Stimulated activated CD4-positive, alpha-beta T cell treated with anti-CD3 and anti-CD28 coated beads, TNF-alpha, amount 100 ng/mL, for 1 hour (primary cell): ENCODE results near the gene PCSK2.

ENCODE experiments used
- DNase-seq, 3 donors: peaks; one replicate each; pipeline ENCODE4 v3.0.0-alpha.2; 2020; ENCODE audit warnings: low read depth in 3 of 3, low spot score in 1 of 3

The PCSK2 gene

DNA sequence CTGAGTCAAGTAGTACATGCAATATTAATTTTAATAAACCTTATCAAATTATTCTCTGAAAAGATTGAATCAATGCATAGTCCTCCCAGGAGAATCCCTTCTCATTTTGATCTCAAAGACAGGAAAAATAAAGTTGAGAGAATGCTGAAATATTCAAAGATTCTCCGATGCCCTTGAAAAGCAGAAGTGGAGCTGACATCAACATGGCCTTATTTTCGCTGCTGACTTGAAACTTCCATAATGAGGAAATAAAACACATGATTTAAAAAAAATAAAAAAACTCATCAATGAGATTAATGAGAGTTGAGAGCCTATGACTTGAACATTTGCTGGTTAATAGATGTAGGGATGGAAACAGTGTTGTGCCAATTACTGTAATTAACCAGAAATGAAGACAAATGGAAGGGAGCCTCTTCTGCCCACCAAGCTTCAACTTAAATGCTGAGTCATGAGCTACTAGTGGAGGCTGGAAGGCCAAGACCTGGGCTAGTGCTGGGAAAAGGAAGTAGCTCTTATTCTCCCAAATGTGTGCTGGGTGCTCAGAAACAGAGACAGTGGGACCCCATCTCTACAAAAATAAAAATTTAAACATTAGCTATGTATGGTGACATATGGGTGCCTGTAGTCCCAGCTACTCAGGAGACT lies 164.4 kb downstream of the PCSK2 start:
- DNase-seq: no peak

- no peak for DNase-seq
These were observed 167.6 kb downstream of the PCSK2 start for GRCh38 chr20:17394411-17394810.

GRCh38 chr20:17395729-17396128 lies 168.9 kb downstream of the PCSK2 start:
- DNase-seq: no peak

GRCh38 chr20:17399303-17399985 lies 172.6 kb downstream of the PCSK2 start:
- no peak for DNase-seq

DNA sequence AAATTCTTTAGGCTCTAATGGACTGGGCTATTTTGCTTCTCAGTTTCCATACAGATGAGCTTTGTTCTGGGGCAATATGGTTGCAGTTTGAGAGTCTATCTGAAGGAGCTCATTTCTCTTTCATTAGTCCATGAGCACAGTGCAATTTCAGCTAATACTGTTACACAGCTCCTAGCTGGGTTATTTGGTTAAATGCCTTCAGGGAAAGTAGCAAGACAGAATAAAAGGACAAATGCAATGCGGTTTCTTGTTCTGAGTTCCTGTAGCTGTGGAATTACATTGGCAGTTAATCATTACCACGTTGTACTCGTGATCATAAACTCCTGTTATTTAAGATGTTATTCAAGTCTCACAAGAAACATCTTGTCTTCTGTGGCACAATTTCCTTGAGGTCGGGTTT lies 176.6 kb downstream of the PCSK2 start:
- no peak for DNase-seq

- no peak for DNase-seq
These were observed 179.3 kb downstream of the PCSK2 start for GRCh38 chr20:17406051-17406590.

DNA sequence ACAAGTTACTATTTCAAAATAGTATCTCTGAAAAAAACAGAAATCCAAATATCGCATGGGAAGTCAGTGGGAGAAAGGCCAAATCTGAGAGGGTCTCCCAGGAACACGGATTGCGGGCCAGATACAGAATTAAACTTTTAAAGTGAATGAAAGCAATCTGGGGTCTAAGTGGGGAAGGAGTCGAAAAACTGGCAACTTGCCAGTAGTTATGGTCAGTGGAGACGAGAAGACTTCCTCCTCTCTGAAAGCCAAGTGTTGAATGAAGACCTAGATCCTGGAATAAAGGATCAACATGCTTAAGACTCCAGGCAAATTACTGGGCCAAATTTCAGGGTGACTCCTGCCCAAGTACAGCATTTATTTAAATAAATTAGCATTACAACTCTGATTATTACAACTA lies 180.7 kb downstream of the PCSK2 start:
- DNase-seq: no peak

GRCh38 chr20:17417225-17417624 lies 190.4 kb downstream of the PCSK2 start:
- DNase-seq: no peak

GRCh38 chr20:17418737-17419136 lies 191.9 kb downstream of the PCSK2 start:
- DNase-seq: no peak

GRCh38 chr20:17419479-17420041 lies 192.7 kb downstream of the PCSK2 start:
- DNase-seq: no peak

- DNase-seq: no peak
These were observed 194.7 kb downstream of the PCSK2 start for GRCh38 chr20:17421493-17421892.

DNA sequence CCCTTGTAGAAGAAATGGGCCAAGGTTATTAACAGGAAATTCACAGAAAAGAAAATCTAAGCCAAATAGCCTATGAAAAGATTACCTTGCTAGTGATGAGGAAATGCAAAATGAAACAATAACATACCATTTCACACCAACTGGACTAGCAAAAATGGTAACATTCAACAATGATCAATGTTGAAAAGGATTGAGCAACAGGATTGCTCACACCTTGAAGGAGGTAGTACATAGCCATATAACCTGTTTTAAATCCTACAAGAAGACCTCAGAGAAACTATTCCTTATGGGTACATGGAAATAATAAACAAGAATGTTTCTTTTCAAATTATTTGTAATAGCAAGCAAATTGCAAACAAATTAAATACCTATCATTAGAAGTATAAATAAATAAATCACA lies 196.9 kb downstream of the PCSK2 start:
- no peak for DNase-seq

- DNase-seq: no peak
These were observed 200.8 kb downstream of the PCSK2 start for GRCh38 chr20:17427638-17428037.

DNA sequence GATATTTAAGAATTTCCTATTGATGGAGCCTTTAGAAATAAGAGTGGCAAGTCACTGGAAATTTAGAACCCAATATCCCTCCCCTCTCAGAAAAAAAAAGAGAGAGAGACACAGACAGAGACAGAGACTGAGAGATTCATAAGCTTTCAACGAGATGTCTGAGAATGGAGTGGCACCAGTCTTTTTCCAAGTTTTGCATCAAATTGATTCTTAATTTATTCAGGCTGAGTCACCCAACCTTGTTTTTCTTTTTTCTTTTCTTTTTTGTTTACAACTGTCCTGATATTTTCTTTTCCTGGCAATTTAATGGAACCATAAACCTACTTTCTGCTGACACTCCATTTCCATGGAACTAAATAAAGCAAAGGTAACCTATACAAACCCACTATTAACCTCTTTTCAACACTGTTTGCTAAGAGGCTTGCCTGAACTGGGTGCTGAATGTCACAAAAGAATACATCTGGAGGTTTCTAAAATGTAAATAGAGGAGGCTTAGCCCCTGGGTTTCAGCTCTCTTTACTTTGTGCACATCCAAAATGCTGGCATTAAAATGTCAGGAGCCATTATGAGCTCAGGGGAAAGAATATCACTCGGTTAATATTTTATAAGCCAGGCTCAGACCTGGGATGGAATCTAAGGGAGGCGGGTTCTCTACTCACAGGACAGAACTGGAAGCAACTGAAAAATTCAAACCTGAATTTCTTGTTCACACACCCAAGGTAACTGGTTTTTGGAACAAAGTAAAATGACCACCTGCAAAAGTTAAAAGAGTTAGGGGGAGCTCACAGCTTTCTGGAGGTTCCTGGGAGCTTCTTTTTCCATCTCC lies 203.5 kb downstream of the PCSK2 start:
- no peak for DNase-seq

DNA sequence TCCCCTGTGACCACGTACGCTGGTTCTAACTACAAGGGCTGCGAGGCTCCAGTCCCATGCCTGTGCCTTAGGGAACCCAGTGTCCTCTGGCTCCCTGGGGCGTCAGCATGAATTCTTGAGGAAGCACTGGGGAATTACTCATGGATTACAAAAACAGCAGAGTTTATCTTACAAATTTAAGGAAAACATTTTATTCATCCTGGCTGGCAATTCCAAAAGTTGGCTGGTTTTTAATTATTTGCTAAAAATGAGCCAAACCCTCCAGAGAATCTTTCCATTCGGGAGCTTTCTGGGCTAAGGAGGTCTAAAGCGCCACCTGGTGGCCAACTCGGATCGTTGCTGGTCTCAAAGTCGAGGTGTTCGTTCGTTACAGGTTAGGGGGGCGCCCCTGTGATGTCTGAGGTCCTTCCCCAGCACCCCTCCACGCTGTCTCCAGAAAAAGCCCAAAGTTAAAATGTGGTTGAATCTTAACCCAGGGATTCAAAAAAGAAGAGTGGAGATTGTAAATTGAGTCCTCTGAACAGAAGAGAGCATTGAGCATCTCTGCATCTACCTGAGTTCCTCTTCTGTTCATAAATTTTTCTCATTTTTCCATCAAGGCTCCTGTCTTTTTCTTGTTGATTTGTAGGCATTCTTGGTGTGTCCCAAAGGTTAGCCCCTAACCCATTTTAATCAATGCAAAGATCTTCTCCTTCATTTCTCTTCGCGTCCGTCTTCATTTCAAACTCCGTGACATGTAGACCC lies 205.0 kb downstream of the PCSK2 start:
- peak in 2 of 3 donors; percentile 4 to 29 for DNase-seq

GRCh38 chr20:17436664-17437063 lies 209.8 kb downstream of the PCSK2 start:
- DNase-seq: no peak

- no peak for DNase-seq
These were observed 210.4 kb downstream of the PCSK2 start for GRCh38 chr20:17437251-17437650.

DNA sequence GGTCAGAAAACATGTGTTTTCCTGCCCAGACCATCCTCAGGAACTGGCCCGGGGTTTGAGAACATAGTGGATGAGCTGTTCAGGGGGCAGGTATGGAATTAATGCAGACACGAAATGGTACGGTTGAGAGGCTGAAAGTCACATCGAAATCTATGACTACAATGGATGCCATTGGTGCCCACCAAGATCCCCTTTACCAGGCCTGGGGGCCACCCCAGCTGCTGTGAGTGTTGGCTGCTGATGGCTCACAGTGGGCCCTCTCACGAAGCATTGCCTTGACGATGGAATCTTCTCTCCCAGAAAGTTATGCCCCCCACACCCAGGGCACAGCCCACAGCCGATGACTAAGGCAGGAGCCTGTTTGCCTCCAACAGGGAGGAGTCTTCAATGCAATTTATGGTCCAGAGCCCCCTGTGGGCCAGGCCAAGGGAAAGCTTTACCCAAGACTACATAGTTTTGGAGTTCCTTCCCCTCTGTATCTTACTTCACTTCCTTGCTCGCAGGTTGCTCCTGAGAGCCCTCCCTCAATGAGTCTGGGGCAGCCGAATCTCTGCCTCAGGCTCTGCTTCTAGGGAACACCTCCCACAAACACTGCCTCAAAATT lies 211.7 kb downstream of the PCSK2 start:
- DNase-seq: no peak

DNA sequence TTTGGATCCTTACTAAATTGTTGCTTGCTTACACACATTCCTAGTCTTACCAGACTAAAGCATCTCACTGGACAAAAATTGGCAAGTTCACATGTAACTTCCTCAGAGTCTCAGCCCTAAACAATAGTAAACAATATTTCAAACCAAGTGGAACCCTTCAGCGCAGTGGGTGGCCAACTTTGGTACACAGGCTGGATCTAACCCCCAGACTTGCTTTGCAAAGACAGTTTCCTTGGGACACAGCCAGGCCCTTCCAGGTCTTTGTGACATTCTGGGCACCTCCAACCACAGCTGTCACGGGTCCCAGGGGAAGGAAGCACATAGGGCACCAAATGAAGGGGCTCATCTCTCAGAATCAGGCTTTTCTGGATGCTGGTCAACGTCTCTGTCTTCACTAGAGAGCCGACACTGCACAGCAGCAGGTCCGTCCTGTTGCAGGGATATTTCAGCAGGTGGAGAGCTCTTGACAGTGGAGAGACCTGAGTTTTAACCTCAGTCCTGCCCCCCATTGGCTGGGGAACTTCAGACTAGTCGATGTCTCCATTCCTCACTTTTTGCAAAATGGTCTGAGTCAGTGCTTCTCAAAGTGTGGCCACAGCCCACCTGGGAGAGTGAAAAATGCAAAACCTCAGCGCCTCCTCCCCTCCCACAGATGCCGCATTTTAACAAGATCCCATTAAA lies 212.9 kb downstream of the PCSK2 start:
- no peak for DNase-seq

DNA sequence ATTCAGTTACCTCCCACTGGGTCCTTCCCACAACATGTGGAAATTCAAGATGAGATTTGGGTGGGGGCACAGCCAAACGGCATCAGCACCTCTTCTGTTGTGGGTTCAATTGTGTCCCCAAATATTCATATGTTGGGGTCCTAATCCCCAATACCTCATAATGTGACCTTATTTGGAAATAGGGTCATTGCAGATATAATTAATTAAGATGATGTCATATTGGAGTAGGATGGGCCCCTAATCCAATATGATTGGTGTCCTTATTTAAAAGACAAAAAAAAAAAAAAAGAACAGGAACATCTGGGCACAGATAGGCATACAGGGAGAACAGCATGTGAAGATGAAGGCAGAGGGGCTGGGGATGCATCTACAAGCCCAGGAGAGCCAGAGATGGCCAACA lies 214.9 kb downstream of the PCSK2 start:
- DNase-seq: no peak
